ENCODE measurements around the gene PCNX3. TPM values are rescaled to one million over a fixed set of nuclear protein-coding genes. Genes with fewer than 3 reads are reported as not detected.

The PCNX3 gene
- total and polyA plus RNA-seq, 2 of the 13 experiments (the other 11 are each of a cell fraction or from before 2014, with no cell fraction given) = 16.2 to 23.0 TPM

- TF ChIP-seq PRDM4 (CRISPR knock-in tag; IDR thresholded peaks at IDR 0.05; ENCODE audit: borderline replicate concordance) (no peak), IRX3 (CRISPR knock-in tag; IDR thresholded peaks at IDR 0.05; ENCODE audit: borderline replicate concordance, low read depth) (no peak), DR1 (CRISPR knock-in tag; IDR thresholded peaks at IDR 0.05) (no peak), ZNF124 (CRISPR knock-in tag; IDR thresholded peaks at IDR 0.05) (no peak), THYN1 (CRISPR knock-in tag; IDR thresholded peaks at IDR 0.05; ENCODE audit: borderline replicate concordance, low read depth) (no peak), ZNF33A (CRISPR knock-in tag; IDR thresholded peaks at IDR 0.05; ENCODE audit: borderline replicate concordance) (no peak), NFAT5 (CRISPR knock-in tag; IDR thresholded peaks at IDR 0.05) (no peak), MED1 (CRISPR knock-in tag; IDR thresholded peaks at IDR 0.05) (peak; percentile 24; the same call in 1 of the 2 replicates), ZNF782 (CRISPR knock-in tag; IDR thresholded peaks at IDR 0.05; ENCODE audit: borderline replicate concordance) (no peak), U2AF1 (optimal IDR thresholded peaks at IDR 0.05; ENCODE audit: low read depth, low read length) (no peak), JARID2 (CRISPR knock-in tag; IDR thresholded peaks at IDR 0.05; ENCODE audit: insufficient replicate concordance) (no peak), ZNF605 (CRISPR knock-in tag; IDR thresholded peaks at IDR 0.05) (no peak), ZNF574 (CRISPR knock-in tag; IDR thresholded peaks at IDR 0.05) (peak; percentile 69), ZNF660 (CRISPR knock-in tag; IDR thresholded peaks at IDR 0.05; ENCODE audit: borderline replicate concordance, low read depth) (no peak), POGK (CRISPR knock-in tag; conservative IDR thresholded peaks at IDR 0.05) (peak; percentile 41; the same call in 1 of the 2 replicates), ZNF552 (CRISPR knock-in tag; IDR thresholded peaks at IDR 0.05; ENCODE audit: borderline replicate concordance) (peak; percentile 55; the same call in 1 of the 2 replicates)
Observed at GRCh38 chr11:65574109-65574810, 41.3 kb upstream of the PCNX3 start (continued).
